Prostate gland (tissue), 2 donors: Measurements from ENCODE around the gene C6orf89.

Experiments used
- POLR2A ChIP-seq: fragments of 450-650 bp; IDR thresholded peaks from one replicate; pipeline ENCODE4 v1.6.1; 2016; ENCODE audit warnings: antibody characterized with exemption, mild to moderate bottlenecking
- POLR2AphosphoS5 ChIP-seq: sonication (generic); formaldehyde crosslinking; IDR thresholded peaks from one replicate; pipeline ENCODE4 v1.6.1; 2017; ENCODE audit warnings: antibody characterized with exemption
- TF ChIP-seq, protein P1 (sequence below), 4 experiments: fragments of 200-600 bp in 2 of 4; fragments of 450-650 bp in 2 of 4; sonication (generic) in 2 of 4; IDR thresholded peaks; 1 replicate in 3 of 4; 2 replicates in 1 of 4; pipeline ENCODE4 v1.5.1; 2016 to 2019; ENCODE audit warnings: antibody characterized with exemption in 4 of 4, mild to moderate bottlenecking in 2 of 4, moderate library complexity in 2 of 4

DNA sequence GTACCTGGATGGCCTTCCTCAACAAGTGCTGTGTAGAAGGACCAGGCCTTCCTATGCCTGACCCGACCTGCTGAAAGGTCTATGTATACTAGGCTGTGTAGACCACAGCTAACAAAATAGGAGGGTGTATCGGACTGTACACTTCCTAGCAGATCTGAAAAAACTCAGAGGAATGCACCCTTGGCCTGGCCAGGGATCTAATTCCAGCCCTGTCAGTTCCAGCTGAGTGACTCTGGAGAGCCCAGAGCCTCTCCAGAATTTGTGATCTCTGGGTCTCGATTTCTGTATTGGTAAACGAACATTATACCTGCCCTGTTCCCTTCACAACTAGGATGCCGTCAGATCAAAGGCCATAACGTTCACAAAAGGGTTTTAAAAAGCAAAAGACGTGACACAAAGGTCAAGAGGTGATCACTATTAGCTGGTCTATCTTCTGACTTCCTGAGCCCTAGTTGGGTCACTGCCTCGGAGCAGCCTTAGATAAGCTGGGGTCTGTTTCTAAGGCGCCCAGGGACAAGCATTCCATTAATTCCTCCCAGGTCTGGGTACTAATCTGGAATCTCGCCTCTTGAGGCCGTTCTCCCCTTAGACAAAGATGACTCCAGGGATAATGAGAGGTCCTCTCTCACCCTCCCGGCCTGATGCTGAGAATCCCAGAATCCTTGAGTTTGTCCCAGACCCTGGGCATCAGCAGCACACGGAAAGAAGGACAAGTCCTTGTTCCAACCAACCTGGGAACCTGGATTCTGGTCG is 86.3 kb downstream of the C6orf89 start:
- TF ChIP-seq, protein P1, sequence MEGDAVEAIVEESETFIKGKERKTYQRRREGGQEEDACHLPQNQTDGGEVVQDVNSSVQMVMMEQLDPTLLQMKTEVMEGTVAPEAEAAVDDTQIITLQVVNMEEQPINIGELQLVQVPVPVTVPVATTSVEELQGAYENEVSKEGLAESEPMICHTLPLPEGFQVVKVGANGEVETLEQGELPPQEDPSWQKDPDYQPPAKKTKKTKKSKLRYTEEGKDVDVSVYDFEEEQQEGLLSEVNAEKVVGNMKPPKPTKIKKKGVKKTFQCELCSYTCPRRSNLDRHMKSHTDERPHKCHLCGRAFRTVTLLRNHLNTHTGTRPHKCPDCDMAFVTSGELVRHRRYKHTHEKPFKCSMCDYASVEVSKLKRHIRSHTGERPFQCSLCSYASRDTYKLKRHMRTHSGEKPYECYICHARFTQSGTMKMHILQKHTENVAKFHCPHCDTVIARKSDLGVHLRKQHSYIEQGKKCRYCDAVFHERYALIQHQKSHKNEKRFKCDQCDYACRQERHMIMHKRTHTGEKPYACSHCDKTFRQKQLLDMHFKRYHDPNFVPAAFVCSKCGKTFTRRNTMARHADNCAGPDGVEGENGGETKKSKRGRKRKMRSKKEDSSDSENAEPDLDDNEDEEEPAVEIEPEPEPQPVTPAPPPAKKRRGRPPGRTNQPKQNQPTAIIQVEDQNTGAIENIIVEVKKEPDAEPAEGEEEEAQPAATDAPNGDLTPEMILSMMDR (IDR thresholded peaks at IDR 0.05), result no peak
- no peak for TF ChIP-seq POLR2AphosphoS5
- no peak for TF ChIP-seq POLR2A
